Neural progenitor cell (in vitro differentiated cells): ENCODE measurements around the gene RNF25.

Experiments
- CTCF ChIP-seq: fragments of 200-600 bp; sonication (generic); IDR thresholded peaks from 2 replicates; pipeline ENCODE4 v1.5.1; 2017; ENCODE audit warnings: antibody characterized with exemption, mild to moderate bottlenecking
- EZH2 ChIP-seq: fragments of 200-600 bp; sonication (generic); IDR thresholded peaks from 2 replicates; pipeline ENCODE4 v1.6.1; 2017; ENCODE audit warnings: antibody characterized with exemption, mild to moderate bottlenecking, moderate library complexity

GRCh38 chr2:218623366-218623705 lies 48.5 kb downstream of the RNF25 start:
- TF ChIP-seq EZH2: no peak
- TF ChIP-seq CTCF: no peak
